K562 (cell line): ENCODE measurements around the gene NLK. TPM values are rescaled to one million over a fixed set of nuclear protein-coding genes. Genes with fewer than 3 reads are reported as not detected.
A peak's percentile ranks its signal among the peaks of the same experiment; 100 is the strongest.

Source experiments
- ATAC-seq: fragments of 200-7000 bp; cut with Tn5 transposase; 3 replicates; pipeline ENCODE4 v1.9.1; 2020; ENCODE audit warnings: moderate library complexity
- BruUV-seq: library from RNA; stranded (reverse); fragments of 400-500 nt; replicated peaks from 2 replicates; lab custom pipeline; 2021; lab: Mats Ljungman, UMichigan
- CTCF ChIA-PET: fragments of 300-600 bp; formaldehyde crosslinking; extraction: SDS; loops from one replicate; lab custom pipeline; 2021; ENCODE audit warnings: low intra/inter-chr PET ratio; lab: Yijun Ruan, JAX
- POLR2A ChIA-PET: fragments of 300-600, 350-650 bp; sonication (Branson Sonifier 250); formaldehyde crosslinking; extraction: SDS; loops from one replicate; lab custom pipeline; 2021; ENCODE audit warnings: antibody characterized with exemption, inconsistent platforms; lab: Yijun Ruan, JAX
- DNase-seq, 4 experiments: peaks; one replicate each; pipeline versions ENCODE4 v3.0.0 to v3.0.0-alpha.2; 2011 to 2018; ENCODE audit warnings: low spot score in 3 of 4, mixed read lengths in 3 of 4; ENCODE audit errors: extremely low read depth in 1 of 4
- FAIRE-seq: peaks from 2 replicates; lab custom pipeline; 2011; peaks lifted over from hg19 to GRCh38; lab: Jason Lieb, UNC
- H2AFZ ChIP-seq: 2 replicates; pipeline ENCODE4 v1.6.0; 2011; ENCODE audit warnings: low read depth, low read length, control low read depth, inconsistent platforms
- H3K27ac ChIP-seq: fragments of 200-600 bp; 3 replicates; pipeline ENCODE4 v1.8.0; 2011; ENCODE audit warnings: low read depth, mild to moderate bottlenecking, control low read depth, inconsistent platforms, low read length, moderate library complexity, mixed read lengths; ENCODE audit errors: extremely low read depth
- H3K27me3 ChIP-seq, 2 experiments: fragments of 300-600 bp in 1 of 2; 2 replicates in 1 of 2; 3 replicates in 1 of 2; pipeline versions ENCODE4 v1.6.0 to v1.8.0; 2011; ENCODE audit warnings: inconsistent platforms in 2 of 2, low read length in 2 of 2, mild to moderate bottlenecking in 1 of 2, mixed read lengths in 1 of 2, moderate library complexity in 1 of 2; ENCODE audit not compliant: control insufficient read depth in 2 of 2, insufficient read depth in 2 of 2
- H3K36me3 ChIP-seq: fragments of 300-600 bp; 3 replicates; pipeline ENCODE4 v1.8.0; 2011; ENCODE audit warnings: mild to moderate bottlenecking, low read length, inconsistent platforms; ENCODE audit not compliant: control insufficient read depth, insufficient read depth
- H3K4me1 ChIP-seq, 2 experiments: fragments of 200-600 bp in 1 of 2; replicated peaks in 1 of 2; 2 replicates in 1 of 2; 3 replicates in 1 of 2; pipeline versions ENCODE4 v1.5.1 to v1.8.0; 2011; ENCODE audit warnings: inconsistent platforms in 2 of 2, low read length in 2 of 2, mild to moderate bottlenecking in 1 of 2, mixed read lengths in 1 of 2, moderate library complexity in 1 of 2; ENCODE audit not compliant: control insufficient read depth in 2 of 2, insufficient read depth in 2 of 2
- H3K4me2 ChIP-seq: 2 replicates; pipeline ENCODE4 v1.6.1; 2011; ENCODE audit warnings: low read length, control low read depth, inconsistent platforms, mixed read lengths; ENCODE audit not compliant: insufficient read depth
- H3K4me3 ChIP-seq: fragments of 200-600 bp; sonication (generic), shearing (Covaris generic); 2 replicates; pipeline ENCODE4 v1.5.1; 2016; ENCODE audit warnings: control low read depth, inconsistent platforms
- H3K79me2 ChIP-seq: fragments of 200-600 bp; 3 replicates; pipeline ENCODE4 v1.8.0; 2011; ENCODE audit warnings: low read length, inconsistent platforms; ENCODE audit not compliant: control insufficient read depth, insufficient read depth
- H3K9ac ChIP-seq, 2 experiments: 2 replicates each; pipeline versions ENCODE4 v1.6.0 to v1.6.1; 2011; ENCODE audit warnings: low read depth in 2 of 2, low read length in 2 of 2, control low read depth in 1 of 2, inconsistent platforms in 1 of 2, mild to moderate bottlenecking in 1 of 2, mixed read lengths in 1 of 2; ENCODE audit not compliant: insufficient read depth in 1 of 2
- H3K9me1 ChIP-seq: one replicate; pipeline ENCODE4 v1.6.0; 2011; ENCODE audit warnings: inconsistent platforms, mild to moderate bottlenecking, low read length, moderate library complexity; ENCODE audit not compliant: control insufficient read depth, insufficient read depth
- H3K9me3 ChIP-seq: replicated peaks from 2 replicates; pipeline ENCODE4 v1.5.1; 2011; ENCODE audit warnings: low read depth, low read length, inconsistent platforms; ENCODE audit not compliant: control insufficient read depth, insufficient read depth
- H4K20me1 ChIP-seq: replicated peaks from 2 replicates; pipeline ENCODE4 v1.6.1; 2011; ENCODE audit warnings: low read length, inconsistent platforms, mixed read lengths; ENCODE audit not compliant: control insufficient read depth, insufficient read depth
- KDM5B ChIP-seq: fragments of 200-600 bp; sonication (generic); IDR thresholded peaks from 2 replicates; pipeline ENCODE4 v1.6.1; 2012; ENCODE audit warnings: low read depth, mild to moderate bottlenecking, moderate library complexity, low read length, control low read depth, inconsistent platforms; ENCODE audit not compliant: insufficient replicate concordance
- MTF1 ChIP-seq: fragments of 250-450 bp; sonication (Bioruptor Pico); IDR thresholded peaks from 2 replicates; pipeline ENCODE4 v1.9.0; 2021; ENCODE audit warnings: moderate library complexity, mild to moderate bottlenecking, inconsistent platforms, borderline replicate concordance
- NELFE ChIP-seq: IDR thresholded peaks from 2 replicates; pipeline ENCODE4 v1.6.1; 2011; ENCODE audit warnings: mild to moderate bottlenecking; ENCODE audit not compliant: insufficient read depth, insufficient read length
- TGIF2 ChIP-seq: sonication (generic); formaldehyde crosslinking; IDR thresholded peaks from 2 replicates; pipeline ENCODE4 v1.8.1; 2022; ENCODE audit warnings: mild to moderate bottlenecking, missing genetic modification reagents, moderate library complexity
- ZNF609 ChIP-seq: sonication (generic); formaldehyde crosslinking; IDR thresholded peaks from 2 replicates; pipeline ENCODE4 v1.8.1; 2023; ENCODE audit warnings: missing genetic modification reagents, mild to moderate bottlenecking, borderline replicate concordance
- ZNF766 ChIP-seq: fragments of 200-800 bp; sonication (Bioruptor generic); conservative IDR thresholded peaks from 2 replicates; pipeline ENCODE4 v1.6.1; 2016; ENCODE audit warnings: missing genetic modification characterization, missing compliant biosample characterization
- WGBS: fragments of 100-300 bp; shearing (Covaris generic); methylation state at CpG from one replicate; pipeline ENCODE4 v1.1.6; 2016; ENCODE audit warnings: low coverage, mixed read lengths; ENCODE audit not compliant: insufficient coverage; ENCODE audit errors: missing lambda C conversion rate; 5-methylcytosine and 5-hydroxymethylcytosine counted together
- in situ Hi-C: fragments of 300-500 bp; cut with MboI; formaldehyde crosslinking; loops from 4 replicates; pipeline ENCODE4 v1.15.0; 2018; ENCODE audit warnings: inconsistent platforms, mixed read lengths
- intact Hi-C: fragments of 100-400 bp; cut with micrococcal nuclease; formaldehyde crosslinking; loops from 2 replicates; pipeline ENCODE4 v1.14.2; 2022
- polyA plus RNA-seq, 8 experiments: library from polyadenylated mRNA; depleted of rRNA in 4 of 8; stranded (reverse) in 5 of 8; unstranded in 3 of 8; fragments of >200 nt; fragmentation: Nextera tagmentation in 2 of 8; fragmentation: Illumina TruSeq in 1 of 8; extraction: Ambion mirVana in 2 of 8; extraction: Trizol in 1 of 8; gene quantifications; 2 replicates each; pipeline versions ENCODE4 v1.2.1 to v1.2.3, GENCODE V29; 2011 to 2014; ENCODE audit warnings: inconsistent platforms in 1 of 8, missing spikeins in 1 of 8
- total RNA-seq, 7 experiments: library from RNA; depleted of rRNA in 6 of 7; stranded (reverse); fragments of >200 nt in 6 of 7; fragmentation: Illumina TruSeq in 2 of 7; extraction: Trizol in 2 of 7; gene quantifications; 2 replicates each; pipeline versions ENCODE4 v1.2.1 to v1.2.3, GENCODE V29; 2011 to 2021; ENCODE audit warnings: low replicate concordance in 1 of 7
- TF ChIP-seq, protein P1 (sequence below): IDR thresholded peaks from 3 replicates; pipeline ENCODE4 v1.6.1; 2011; ENCODE audit warnings: borderline replicate concordance, mild to moderate bottlenecking, moderate library complexity; ENCODE audit not compliant: insufficient read length; ENCODE audit errors: extremely low read depth

Gene NLK
- total and polyA plus RNA-seq, 9 of the 15 experiments (the other 6 are each of a cell fraction or from before 2014, with no cell fraction given) = 10.9 to 59.6 (median 26.7) TPM

DNA sequence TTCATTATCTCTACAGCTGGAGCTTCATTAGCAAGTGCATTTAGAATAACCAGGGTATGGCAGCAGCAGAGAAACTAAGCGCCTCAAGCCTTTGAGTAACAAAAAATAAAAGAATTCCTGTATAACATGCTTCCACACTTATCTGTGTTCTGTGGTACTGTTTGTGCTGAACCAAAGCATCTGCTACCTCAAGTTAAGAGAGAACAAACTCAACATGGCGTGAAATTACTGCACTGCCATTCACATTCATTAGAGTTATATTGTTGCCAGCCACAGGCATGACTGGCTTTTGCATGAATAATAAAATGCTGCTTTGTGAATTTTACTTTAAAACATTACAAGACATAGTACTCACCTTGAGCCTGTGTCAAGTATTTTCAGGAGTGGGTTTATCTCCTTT lies 76.6 kb downstream of the NLK start:
- in situ Hi-C loops = no loop called here

GRCh38 chr17:28119560-28119959 lies 77.1 kb downstream of the NLK start:
- H3K36me3 ChIP-seq = peaks cover 19% of the 10 kb centered on the region; the same call in 2 of the 3 replicates
- H3K4me3 ChIP-seq = no peak overlapping the region
- FAIRE-seq (no peak), ATAC-seq (no peak), DNase-seq (no peak)
- H3K27ac ChIP-seq = no peak overlapping the region
- no peak overlapping the region for H3K4me2 ChIP-seq
- no TSS peak for BruUV-seq
- peaks cover 22% of the 10 kb centered on the region for H3K79me2 ChIP-seq
- peaks cover 4 to 9% of the 10 kb centered on the region in 2 experiments; a peak in 4 of 5 replicates for H3K4me1 ChIP-seq
- no peaks in the 10 kb centered on the region for H4K20me1 ChIP-seq
- WGBS = 95% methylated on average over 2 of the region's 2 CpGs
- CTCF ChIA-PET = no interaction called here
- H3K9ac ChIP-seq = no peak overlapping the region
- H3K9me1 ChIP-seq = no peaks in the 10 kb centered on the region
- POLR2A ChIA-PET = no interaction called here
- intact Hi-C loops (no loop called here), in situ Hi-C loops (no loop called here)
- H3K27me3 ChIP-seq = no peaks in the 10 kb centered on the region
- no peaks in the 10 kb centered on the region for H3K9me3 ChIP-seq
- H2AFZ ChIP-seq = no peak overlapping the region
- no peak for TF ChIP-seq ZNF609 (CRISPR knock-in tag)
- no peak for TF ChIP-seq NELFE
- TF ChIP-seq, protein P1, sequence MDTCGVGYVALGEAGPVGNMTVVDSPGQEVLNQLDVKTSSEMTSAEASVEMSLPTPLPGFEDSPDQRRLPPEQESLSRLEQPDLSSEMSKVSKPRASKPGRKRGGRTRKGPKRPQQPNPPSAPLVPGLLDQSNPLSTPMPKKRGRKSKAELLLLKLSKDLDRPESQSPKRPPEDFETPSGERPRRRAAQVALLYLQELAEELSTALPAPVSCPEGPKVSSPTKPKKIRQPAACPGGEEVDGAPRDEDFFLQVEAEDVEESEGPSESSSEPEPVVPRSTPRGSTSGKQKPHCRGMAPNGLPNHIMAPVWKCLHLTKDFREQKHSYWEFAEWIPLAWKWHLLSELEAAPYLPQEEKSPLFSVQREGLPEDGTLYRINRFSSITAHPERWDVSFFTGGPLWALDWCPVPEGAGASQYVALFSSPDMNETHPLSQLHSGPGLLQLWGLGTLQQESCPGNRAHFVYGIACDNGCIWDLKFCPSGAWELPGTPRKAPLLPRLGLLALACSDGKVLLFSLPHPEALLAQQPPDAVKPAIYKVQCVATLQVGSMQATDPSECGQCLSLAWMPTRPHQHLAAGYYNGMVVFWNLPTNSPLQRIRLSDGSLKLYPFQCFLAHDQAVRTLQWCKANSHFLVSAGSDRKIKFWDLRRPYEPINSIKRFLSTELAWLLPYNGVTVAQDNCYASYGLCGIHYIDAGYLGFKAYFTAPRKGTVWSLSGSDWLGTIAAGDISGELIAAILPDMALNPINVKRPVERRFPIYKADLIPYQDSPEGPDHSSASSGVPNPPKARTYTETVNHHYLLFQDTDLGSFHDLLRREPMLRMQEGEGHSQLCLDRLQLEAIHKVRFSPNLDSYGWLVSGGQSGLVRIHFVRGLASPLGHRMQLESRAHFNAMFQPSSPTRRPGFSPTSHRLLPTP = no peak
- no peak for TF ChIP-seq KDM5B
- no peak for TF ChIP-seq MTF1 (CRISPR knock-in tag)

More for the DNA sequence above, 76.6 kb downstream of the NLK start:
- Histone ChIP-seq H3K9ac (no peak overlapping the region), H3K4me3 (no peak overlapping the region), H3K36me3 (peaks cover 14% of the 10 kb centered on the region; the same call in 2 of the 3 replicates), H3K27me3 (no peaks in the 10 kb centered on the region), H4K20me1 (no peaks in the 10 kb centered on the region), H3K9me1 (no peaks in the 10 kb centered on the region), H3K27ac (no peak overlapping the region), H3K4me2 (no peak overlapping the region), H3K79me2 (peaks cover 24% of the 10 kb centered on the region), H3K9me3 (no peaks in the 10 kb centered on the region), H3K4me1 (peaks cover 4 to 9% of the 10 kb centered on the region in 2 experiments; a peak in 4 of 5 replicates), H2AFZ (no peak overlapping the region)
- 85% methylated on average over 2 of the region's 2 CpGs for WGBS
- intact Hi-C loops = no loop called here
- TF ChIP-seq TGIF2 (CRISPR knock-in tag) (no peak), ZNF766 (CRISPR knock-in tag) (no peak)
- ChIA-PET CTCF (no interaction called here), POLR2A (no interaction called here)
- BruUV-seq = no TSS peak
- 0 out of 3 replicates have a peak, but pooled peaks have one; percentile 21 for ATAC-seq
- no peak for FAIRE-seq
- DNase-seq = no peak
